Measurements from ENCODE around the gene MAP2K2. TPM values are rescaled to one million over a fixed set of nuclear protein-coding genes. Genes with fewer than 3 reads are reported as not detected.

The MAP2K2 gene
- total and polyA plus RNA-seq, 2 donors (not counting 1 experiment from before 2014, with no cell fraction given): 138 to 181 TPM

DNA sequence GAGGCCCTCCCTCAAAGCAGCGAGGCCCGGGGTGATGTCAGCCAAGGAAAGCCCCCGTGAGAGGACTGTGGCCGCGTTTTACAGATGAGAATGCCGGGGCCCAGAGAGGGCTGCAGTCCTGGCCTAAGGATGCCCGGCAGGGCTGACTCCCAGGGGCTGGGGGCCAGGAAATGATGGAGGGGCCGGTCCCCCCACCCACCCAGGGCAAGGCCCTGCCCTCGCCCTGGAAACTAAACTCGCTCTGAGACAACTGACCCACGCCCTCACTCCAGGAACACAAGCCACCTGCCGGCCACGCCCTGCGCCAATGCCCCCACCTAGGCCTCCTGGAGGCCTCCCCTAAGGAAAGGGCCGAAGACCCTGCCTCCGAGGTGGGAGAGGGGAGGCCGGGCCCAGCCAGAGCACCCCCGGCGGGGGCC lies 64.5 kb downstream of the MAP2K2 start:
- TF ChIP-seq, protein P1, sequence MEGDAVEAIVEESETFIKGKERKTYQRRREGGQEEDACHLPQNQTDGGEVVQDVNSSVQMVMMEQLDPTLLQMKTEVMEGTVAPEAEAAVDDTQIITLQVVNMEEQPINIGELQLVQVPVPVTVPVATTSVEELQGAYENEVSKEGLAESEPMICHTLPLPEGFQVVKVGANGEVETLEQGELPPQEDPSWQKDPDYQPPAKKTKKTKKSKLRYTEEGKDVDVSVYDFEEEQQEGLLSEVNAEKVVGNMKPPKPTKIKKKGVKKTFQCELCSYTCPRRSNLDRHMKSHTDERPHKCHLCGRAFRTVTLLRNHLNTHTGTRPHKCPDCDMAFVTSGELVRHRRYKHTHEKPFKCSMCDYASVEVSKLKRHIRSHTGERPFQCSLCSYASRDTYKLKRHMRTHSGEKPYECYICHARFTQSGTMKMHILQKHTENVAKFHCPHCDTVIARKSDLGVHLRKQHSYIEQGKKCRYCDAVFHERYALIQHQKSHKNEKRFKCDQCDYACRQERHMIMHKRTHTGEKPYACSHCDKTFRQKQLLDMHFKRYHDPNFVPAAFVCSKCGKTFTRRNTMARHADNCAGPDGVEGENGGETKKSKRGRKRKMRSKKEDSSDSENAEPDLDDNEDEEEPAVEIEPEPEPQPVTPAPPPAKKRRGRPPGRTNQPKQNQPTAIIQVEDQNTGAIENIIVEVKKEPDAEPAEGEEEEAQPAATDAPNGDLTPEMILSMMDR (IDR thresholded peaks at IDR 0.05): no peak
- TF ChIP-seq EZH2 (IDR thresholded peaks at IDR 0.05; ENCODE audit: borderline replicate concordance, insufficient read depth, low read depth, low read length, poor library complexity, severe bottlenecking): no peak
- POLR2A ChIA-PET: interaction anchor here (0.6 kb wide), 1 partner anchor 15 kb away, joined by 6 read pairs; no protein-coding TSS in a partner anchor
- peaks cover 44 to 64% of the 10 kb centered on the region in 2 donors for H3K4me1 ChIP-seq (ENCODE audit: control insufficient read depth in 2 of 2, insufficient read depth in 2 of 2, low read length in 2 of 2)
- peak overlapping the region; percentile 72 for H3K27ac Mint-ChIP-seq
- H3K27me3 ChIP-seq (replicated peaks in 1 of 4; ENCODE audit: control extremely low read depth in 1 of 4, control insufficient read depth in 3 of 4, insufficient read depth in 4 of 4, low read length in 3 of 4): no peaks in the 10 kb centered on the region
- H3K4me1 Mint-ChIP-seq: peaks cover 52% of the 10 kb centered on the region
- no peaks in the 10 kb centered on the region for H3K27me3 Mint-ChIP-seq
- intact Hi-C loops (cut with micrococcal nuclease): no loop called here
- H3K9ac ChIP-seq (ENCODE audit: low read length): peak overlapping the region; percentile 48
- ATAC-seq (ENCODE audit: low read depth): no peak
- H2AFZ ChIP-seq (ENCODE audit: insufficient read depth, low read depth, low read length, poor library complexity, severe bottlenecking): no peak overlapping the region
- H3K9me3 Mint-ChIP-seq (ENCODE audit: insufficient read depth): no peaks in the 10 kb centered on the region
- CTCF ChIA-PET: no interaction called here
- WGBS (ENCODE audit: insufficient coverage): 70% methylated on average over 10 of the region's 19 CpGs
- peaks cover 99% of the 10 kb centered on the region for H4K20me1 ChIP-seq (ENCODE audit: control insufficient read depth, insufficient read depth, low read length, poor library complexity, severe bottlenecking)
- DNase-seq: no peak
- H3K4me3 ChIP-seq (ENCODE audit: control extremely low read depth in 1 of 5, extremely low read depth in 1 of 5, insufficient read depth in 1 of 5, low read depth in 2 of 5, low read length in 4 of 5): peak overlapping the region in 4 of 5 experiments; percentile 20 to 43 (median 26)
- H3K79me2 ChIP-seq (ENCODE audit: control insufficient read depth, insufficient read depth, low read length): peaks cover 100% of the 10 kb centered on the region
- H3K27ac ChIP-seq (ENCODE audit: low read length in 2 of 2): peak overlapping the region; percentile 80 to 84
- H3K4me2 ChIP-seq (replicated peaks; ENCODE audit: low read depth, low read length, poor library complexity, severe bottlenecking): peak overlapping the region; percentile 98
- no peaks in the 10 kb centered on the region for H3K9me3 ChIP-seq (ENCODE audit: control extremely low read depth in 1 of 3, control insufficient read depth in 2 of 3, insufficient read depth in 1 of 3, low read length in 2 of 3)
- H3K4me3 Mint-ChIP-seq: peak overlapping the region; percentile 71
- H3K36me3 ChIP-seq (replicated peaks in 1 of 2; ENCODE audit: control extremely low read depth in 1 of 2, control insufficient read depth in 1 of 2, extremely low read depth in 1 of 2, insufficient read depth in 2 of 2, low read length in 1 of 2): peaks cover 0 to 39% of the 10 kb centered on the region in 2 experiments

DNA sequence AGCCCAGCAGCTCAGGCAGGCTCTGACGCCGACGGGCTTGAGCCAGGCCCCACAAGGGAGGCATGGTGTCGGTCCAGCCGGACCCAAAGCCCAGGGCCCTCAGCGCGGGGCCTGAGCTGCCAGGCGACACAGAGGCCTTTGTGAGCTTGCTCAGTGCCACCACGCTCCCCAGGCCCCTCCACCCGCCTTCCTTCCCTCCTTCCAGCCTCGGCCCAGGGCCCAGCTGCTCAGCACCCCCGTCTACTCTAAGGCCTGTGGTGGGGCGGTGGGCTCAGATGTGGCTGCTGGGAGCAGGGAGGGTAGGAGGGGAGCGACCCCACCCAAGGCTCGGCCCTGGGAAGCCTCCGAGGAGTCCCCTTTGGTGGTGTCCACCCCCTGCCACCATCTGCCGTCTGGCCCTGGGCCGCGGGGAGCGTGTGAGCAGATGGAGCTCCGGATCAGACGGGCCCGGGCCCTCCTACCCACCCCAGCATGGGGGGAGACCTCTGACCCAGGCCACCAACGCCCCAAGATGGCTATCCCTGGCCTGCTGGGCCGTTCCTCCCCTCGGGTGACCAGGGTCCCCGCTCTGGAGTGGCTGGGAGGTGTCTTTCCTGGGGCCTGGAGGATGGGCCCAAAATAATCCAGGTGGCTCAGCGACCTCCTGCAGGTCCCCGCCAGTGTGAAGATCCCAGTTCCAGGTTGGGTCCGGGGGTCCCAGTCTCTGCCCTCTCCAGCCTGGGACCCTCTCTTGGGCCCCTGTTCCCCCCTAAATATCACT lies 65.0 kb downstream of the MAP2K2 start:
- no peaks in the 10 kb centered on the region for H3K9me3 ChIP-seq (ENCODE audit: control extremely low read depth in 1 of 3, control insufficient read depth in 2 of 3, insufficient read depth in 1 of 3, low read length in 2 of 3)
- TF ChIP-seq EZH2 (IDR thresholded peaks at IDR 0.05; ENCODE audit: borderline replicate concordance, insufficient read depth, low read depth, low read length, poor library complexity, severe bottlenecking): no peak
- TF ChIP-seq, protein P1 (IDR thresholded peaks at IDR 0.05): no peak
- no peak for DNase-seq
- no peaks in the 10 kb centered on the region for H3K27me3 ChIP-seq (replicated peaks in 1 of 4; ENCODE audit: control extremely low read depth in 1 of 4, control insufficient read depth in 3 of 4, insufficient read depth in 4 of 4, low read length in 3 of 4)
- ChIA-PET POLR2A (interaction anchor here (0.7 kb wide), 1 partner anchor 69 kb away, joined by 5 read pairs; no protein-coding TSS in a partner anchor), CTCF (interaction anchor here (1.0 to 1.1 kb wide), 2 partner anchors 71 to 81 kb away, joined by 3 to 4 read pairs; no protein-coding TSS in a partner anchor)
- H4K20me1 ChIP-seq (ENCODE audit: control insufficient read depth, insufficient read depth, low read length, poor library complexity, severe bottlenecking): peaks cover 97% of the 10 kb centered on the region
- peak overlapping the region; percentile 48 for H3K9ac ChIP-seq (ENCODE audit: low read length)
- Mint-ChIP-seq H3K27ac (peak overlapping the region; percentile 72), H3K4me3 (no peak overlapping the region), H3K9me3 (ENCODE audit: insufficient read depth) (no peaks in the 10 kb centered on the region), H3K27me3 (no peaks in the 10 kb centered on the region), H3K4me1 (peaks cover 49% of the 10 kb centered on the region)
- H2AFZ ChIP-seq (ENCODE audit: insufficient read depth, low read depth, low read length, poor library complexity, severe bottlenecking): no peak overlapping the region
- 87% methylated on average over 21 of the region's 30 CpGs for WGBS (ENCODE audit: insufficient coverage)
- peaks cover 38 to 58% of the 10 kb centered on the region in 2 donors for H3K4me1 ChIP-seq (ENCODE audit: control insufficient read depth in 2 of 2, insufficient read depth in 2 of 2, low read length in 2 of 2)
- peak overlapping the region; percentile 98 for H3K4me2 ChIP-seq (replicated peaks; ENCODE audit: low read depth, low read length, poor library complexity, severe bottlenecking)
- no peak for ATAC-seq (ENCODE audit: low read depth)
- H3K27ac ChIP-seq (ENCODE audit: low read length in 2 of 2): peak overlapping the region; percentile 80 to 84
- intact Hi-C loops (cut with micrococcal nuclease): no loop called here
- H3K4me3 ChIP-seq (ENCODE audit: control extremely low read depth in 1 of 5, extremely low read depth in 1 of 5, insufficient read depth in 1 of 5, low read depth in 2 of 5, low read length in 4 of 5): peak overlapping the region in 3 of 5 experiments; percentile 19 to 43 (median 28)
- H3K79me2 ChIP-seq (ENCODE audit: control insufficient read depth, insufficient read depth, low read length): peaks cover 99% of the 10 kb centered on the region
- peaks cover 0 to 41% of the 10 kb centered on the region in 2 experiments for H3K36me3 ChIP-seq (replicated peaks in 1 of 2; ENCODE audit: control extremely low read depth in 1 of 2, control insufficient read depth in 1 of 2, extremely low read depth in 1 of 2, insufficient read depth in 2 of 2, low read length in 1 of 2)

Measured in B cell (primary cell).